Measurements from ENCODE around the gene NFU1.

Gene NFU1

DNA sequence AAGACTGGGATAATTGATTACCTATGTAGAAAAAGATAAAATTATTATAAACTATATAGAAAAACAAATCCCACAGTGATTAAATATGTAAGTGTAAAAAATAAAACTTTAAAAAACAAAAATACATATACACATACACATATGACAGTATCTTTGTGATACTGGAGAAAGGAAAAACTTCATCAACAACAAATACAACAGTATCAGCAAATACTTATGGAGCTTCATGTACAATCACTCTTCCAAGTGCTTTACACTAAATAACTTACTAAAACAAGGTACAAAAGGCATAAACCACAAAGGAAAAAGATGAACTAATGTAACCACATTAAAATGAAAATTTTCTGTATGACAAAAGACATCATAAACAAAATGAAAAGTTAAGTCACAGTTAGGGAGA lies 26.1 kb downstream of the NFU1 start:
- Histone ChIP-seq H3K36me3 (ENCODE audit: control insufficient read depth, insufficient read depth, low read length) (no peaks in the 10 kb centered on the region), H3K4me3 (ENCODE audit: low read depth, low read length) (no peak overlapping the region), H3K27ac (no peak overlapping the region), H3K4me1 (no peaks in the 10 kb centered on the region), H3K4me2 (ENCODE audit: low read length) (no peak overlapping the region), H3K9me3 (ENCODE audit: control insufficient read depth, low read length) (no peaks in the 10 kb centered on the region), H2AFZ (no peak overlapping the region), H3K79me2 (no peaks in the 10 kb centered on the region), H3K9ac (no peak overlapping the region), H3K27me3 (ENCODE audit: control insufficient read depth, insufficient read depth, low read length) (no peaks in the 10 kb centered on the region)
- TF ChIP-seq, protein P1, sequence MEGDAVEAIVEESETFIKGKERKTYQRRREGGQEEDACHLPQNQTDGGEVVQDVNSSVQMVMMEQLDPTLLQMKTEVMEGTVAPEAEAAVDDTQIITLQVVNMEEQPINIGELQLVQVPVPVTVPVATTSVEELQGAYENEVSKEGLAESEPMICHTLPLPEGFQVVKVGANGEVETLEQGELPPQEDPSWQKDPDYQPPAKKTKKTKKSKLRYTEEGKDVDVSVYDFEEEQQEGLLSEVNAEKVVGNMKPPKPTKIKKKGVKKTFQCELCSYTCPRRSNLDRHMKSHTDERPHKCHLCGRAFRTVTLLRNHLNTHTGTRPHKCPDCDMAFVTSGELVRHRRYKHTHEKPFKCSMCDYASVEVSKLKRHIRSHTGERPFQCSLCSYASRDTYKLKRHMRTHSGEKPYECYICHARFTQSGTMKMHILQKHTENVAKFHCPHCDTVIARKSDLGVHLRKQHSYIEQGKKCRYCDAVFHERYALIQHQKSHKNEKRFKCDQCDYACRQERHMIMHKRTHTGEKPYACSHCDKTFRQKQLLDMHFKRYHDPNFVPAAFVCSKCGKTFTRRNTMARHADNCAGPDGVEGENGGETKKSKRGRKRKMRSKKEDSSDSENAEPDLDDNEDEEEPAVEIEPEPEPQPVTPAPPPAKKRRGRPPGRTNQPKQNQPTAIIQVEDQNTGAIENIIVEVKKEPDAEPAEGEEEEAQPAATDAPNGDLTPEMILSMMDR (IDR thresholded peaks at IDR 0.05): no peak

DNA sequence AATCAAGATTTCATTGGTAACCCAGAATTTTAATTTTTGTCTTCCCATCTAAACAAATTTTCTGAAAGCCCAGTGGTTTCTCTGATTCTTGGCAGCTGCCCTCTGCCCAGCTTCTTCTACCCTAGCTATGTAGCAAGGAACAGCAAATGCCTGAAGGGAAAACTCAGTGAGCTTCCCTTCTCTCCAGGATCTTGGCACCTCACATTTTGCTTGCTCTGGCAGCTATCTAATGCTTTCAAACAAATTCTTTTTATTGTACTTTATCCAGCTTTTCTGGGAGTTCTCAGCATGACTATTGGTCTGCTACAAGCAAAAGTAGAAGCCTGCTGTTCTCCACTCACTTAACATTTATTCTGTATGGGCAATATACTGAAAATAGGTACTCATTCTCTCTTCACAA lies 31.9 kb downstream of the NFU1 start:
- H3K4me3 ChIP-seq (ENCODE audit: low read depth, low read length): no peak overlapping the region
- H3K27ac ChIP-seq: no peak overlapping the region
- H3K79me2 ChIP-seq: no peaks in the 10 kb centered on the region
- no peaks in the 10 kb centered on the region for H3K27me3 ChIP-seq (ENCODE audit: control insufficient read depth, insufficient read depth, low read length)
- TF ChIP-seq, protein P1 (IDR thresholded peaks at IDR 0.05): no peak
- H2AFZ ChIP-seq: no peak overlapping the region
- H3K4me2 ChIP-seq (ENCODE audit: low read length): no peak overlapping the region
- H3K36me3 ChIP-seq (ENCODE audit: control insufficient read depth, insufficient read depth, low read length): no peaks in the 10 kb centered on the region
- no peaks in the 10 kb centered on the region for H3K9me3 ChIP-seq (ENCODE audit: control insufficient read depth, low read length)
- H3K9ac ChIP-seq: no peak overlapping the region
- H3K4me1 ChIP-seq: no peaks in the 10 kb centered on the region

DNA sequence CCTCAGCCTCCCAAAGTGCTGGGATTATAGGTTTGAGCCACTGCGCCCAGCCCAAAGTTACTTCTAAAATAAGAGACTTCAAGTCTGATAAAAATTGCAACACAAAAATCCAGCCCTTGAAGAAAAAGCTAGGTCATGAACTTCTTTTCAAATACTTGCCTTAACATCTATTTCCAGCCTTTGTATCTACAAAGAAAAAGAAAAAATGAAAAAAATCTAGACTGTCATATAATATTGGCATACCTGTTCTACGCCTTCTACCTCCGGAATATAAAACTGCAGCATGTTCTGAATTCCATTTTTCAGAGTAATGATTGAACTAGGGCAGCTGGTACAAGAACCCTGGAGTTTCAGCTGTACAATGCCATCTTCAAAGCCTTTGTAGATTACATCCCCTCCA lies 37.1 kb downstream of the NFU1 start:
- no peaks in the 10 kb centered on the region for H3K4me1 ChIP-seq
- no peaks in the 10 kb centered on the region for H3K9me3 ChIP-seq (ENCODE audit: control insufficient read depth, low read length)
- no peak overlapping the region for H3K4me2 ChIP-seq (ENCODE audit: low read length)
- no peak overlapping the region for H3K4me3 ChIP-seq (ENCODE audit: low read depth, low read length)
- H3K79me2 ChIP-seq: no peaks in the 10 kb centered on the region
- no peak overlapping the region for H3K27ac ChIP-seq
- H3K9ac ChIP-seq: no peak overlapping the region
- no peaks in the 10 kb centered on the region for H3K36me3 ChIP-seq (ENCODE audit: control insufficient read depth, insufficient read depth, low read length)
- no peaks in the 10 kb centered on the region for H3K27me3 ChIP-seq (ENCODE audit: control insufficient read depth, insufficient read depth, low read length)
- TF ChIP-seq, protein P1 (IDR thresholded peaks at IDR 0.05): no peak
- no peak overlapping the region for H2AFZ ChIP-seq

DNA sequence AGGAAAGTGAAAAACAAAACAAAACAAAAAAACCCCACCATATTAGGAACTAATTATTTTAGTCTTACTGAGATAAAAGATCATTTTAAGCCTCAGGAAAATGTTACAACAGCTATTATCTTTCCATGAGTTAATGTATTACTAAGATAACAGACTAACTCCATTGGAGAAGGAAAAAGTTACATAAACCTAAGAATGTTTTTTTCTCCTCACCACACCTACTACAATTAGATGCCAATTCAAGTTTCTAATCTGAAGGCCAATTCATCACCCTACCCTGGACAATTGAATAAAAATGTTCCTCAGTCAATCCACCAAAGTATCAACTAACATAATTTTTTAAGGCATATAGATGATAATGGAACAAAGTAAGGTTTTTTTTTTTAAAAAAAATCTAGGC lies 40.0 kb downstream of the NFU1 start:
- H3K27ac ChIP-seq: no peak overlapping the region
- H3K4me3 ChIP-seq (ENCODE audit: low read depth, low read length): no peak overlapping the region
- H3K9me3 ChIP-seq (ENCODE audit: control insufficient read depth, low read length): no peaks in the 10 kb centered on the region
- H3K79me2 ChIP-seq: no peaks in the 10 kb centered on the region
- no peaks in the 10 kb centered on the region for H3K4me1 ChIP-seq
- H2AFZ ChIP-seq: no peak overlapping the region
- H3K27me3 ChIP-seq (ENCODE audit: control insufficient read depth, insufficient read depth, low read length): no peaks in the 10 kb centered on the region
- TF ChIP-seq, protein P1 (IDR thresholded peaks at IDR 0.05): no peak
- H3K9ac ChIP-seq: no peak overlapping the region
- H3K4me2 ChIP-seq (ENCODE audit: low read length): no peak overlapping the region
- no peaks in the 10 kb centered on the region for H3K36me3 ChIP-seq (ENCODE audit: control insufficient read depth, insufficient read depth, low read length)

DNA sequence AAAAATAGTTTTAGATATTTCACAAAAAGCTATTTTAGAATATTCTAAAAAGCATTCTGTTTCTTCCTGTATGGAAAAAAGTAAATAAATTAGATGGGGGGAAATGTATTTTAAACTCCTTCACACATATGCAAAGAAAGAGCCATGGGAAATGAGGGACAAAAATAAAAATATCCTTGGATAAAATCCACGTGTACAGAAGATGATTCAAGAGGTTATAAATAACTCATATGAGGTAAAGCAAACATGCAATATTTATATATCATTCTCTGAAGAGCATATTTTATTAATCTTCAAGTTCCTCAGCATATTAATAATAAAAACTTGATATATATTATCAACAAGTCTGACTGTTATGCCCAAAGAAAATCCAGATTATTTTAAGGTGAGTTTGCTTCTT lies 41.4 kb downstream of the NFU1 start:
- Histone ChIP-seq H3K36me3 (ENCODE audit: control insufficient read depth, insufficient read depth, low read length) (no peaks in the 10 kb centered on the region), H3K27ac (no peak overlapping the region)

More for the DNA sequence above, 41.4 kb downstream of the NFU1 start:
- H2AFZ ChIP-seq: no peak overlapping the region
- H3K79me2 ChIP-seq: no peaks in the 10 kb centered on the region
- no peaks in the 10 kb centered on the region for H3K4me1 ChIP-seq
- no peak overlapping the region for H3K9ac ChIP-seq
- H3K4me2 ChIP-seq (ENCODE audit: low read length): no peak overlapping the region
- H3K27me3 ChIP-seq (ENCODE audit: control insufficient read depth, insufficient read depth, low read length): no peaks in the 10 kb centered on the region
- H3K4me3 ChIP-seq (ENCODE audit: low read depth, low read length): no peak overlapping the region
- TF ChIP-seq, protein P1 (IDR thresholded peaks at IDR 0.05): no peak
- H3K9me3 ChIP-seq (ENCODE audit: control insufficient read depth, low read length): no peaks in the 10 kb centered on the region

Data from parathyroid adenoma (tissue), 2 donors.